ENCODE measurements around the gene RGR. TPM values are rescaled to one million over a fixed set of nuclear protein-coding genes. Genes with fewer than 3 reads are reported as not detected.

The RGR gene
- total RNA-seq, 2 donors from 2014 or later: not detected

DNA sequence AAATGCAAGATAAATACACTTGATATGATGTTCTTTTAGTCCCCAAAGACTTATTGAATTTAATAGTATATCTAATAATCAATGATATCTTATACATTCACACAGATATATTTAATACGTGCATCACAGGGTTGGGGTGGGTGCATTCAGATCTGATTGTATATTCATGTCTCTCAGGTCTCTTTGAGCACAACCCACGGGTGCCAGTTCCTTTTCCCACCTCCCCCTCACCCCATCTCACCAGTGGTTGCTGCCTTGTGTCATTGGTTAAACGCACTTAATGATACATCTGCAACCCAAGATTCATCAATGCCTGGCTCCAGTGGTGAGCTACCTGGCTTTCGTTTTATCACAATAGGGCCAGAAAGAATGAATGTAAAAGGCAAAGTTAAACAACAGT is 9.8 kb upstream of the RGR start:
- H3K4me1 Mint-ChIP-seq: peaks cover 4% of the 10 kb centered on the region
- Histone ChIP-seq H3K9ac (ENCODE audit: extremely low read depth, low read length, poor library complexity, severe bottlenecking) (no peak overlapping the region), H3K27ac (ENCODE audit: low read depth, low read length) (no peak overlapping the region), H3K4me3 (ENCODE audit: low read length) (no peak overlapping the region), H3K4me1 (ENCODE audit: control insufficient read depth, insufficient read depth, low read length) (no peaks in the 10 kb centered on the region), H3K36me3 (ENCODE audit: control insufficient read depth, insufficient read depth, low read length) (no peaks in the 10 kb centered on the region), H3K9me3 (ENCODE audit: control insufficient read depth, low read length) (no peaks in the 10 kb centered on the region), H3K27me3 (ENCODE audit: control insufficient read depth, insufficient read depth, low read length, poor library complexity, severe bottlenecking) (peaks cover 10% of the 10 kb centered on the region)
- WGBS, 2 experiments (ENCODE audit: insufficient coverage in 1 of 2, insufficient read length in 1 of 2): 67 to 95% methylated on average over 2 to 4 of the region's 4 CpGs
- H3K9me3 Mint-ChIP-seq: no peaks in the 10 kb centered on the region
- no peaks in the 10 kb centered on the region for H3K36me3 Mint-ChIP-seq (ENCODE audit: low read depth)
- H3K4me3 Mint-ChIP-seq: no peak overlapping the region
- no peak overlapping the region for H3K27ac Mint-ChIP-seq
- no peak for DNase-seq
- TF ChIP-seq CTCF (conservative IDR thresholded peaks at IDR 0.05): no peak
- peaks cover 30% of the 10 kb centered on the region for H3K27me3 Mint-ChIP-seq (ENCODE audit: insufficient read depth)

- WGBS, 2 experiments (ENCODE audit: insufficient coverage in 1 of 2, insufficient read length in 1 of 2): 96% methylated on average over 6 of the region's 6 CpGs
- H3K9me3 Mint-ChIP-seq: no peaks in the 10 kb centered on the region
- H3K9ac ChIP-seq (ENCODE audit: extremely low read depth, low read length, poor library complexity, severe bottlenecking): no peak overlapping the region
- H3K36me3 ChIP-seq (ENCODE audit: control insufficient read depth, insufficient read depth, low read length): no peaks in the 10 kb centered on the region
- H3K27me3 ChIP-seq (ENCODE audit: control insufficient read depth, insufficient read depth, low read length, poor library complexity, severe bottlenecking): no peaks in the 10 kb centered on the region
- no peaks in the 10 kb centered on the region for H3K36me3 Mint-ChIP-seq (ENCODE audit: low read depth)
- H3K9me3 ChIP-seq (ENCODE audit: control insufficient read depth, low read length): no peaks in the 10 kb centered on the region
- H3K4me3 Mint-ChIP-seq: no peak overlapping the region
- H3K4me3 ChIP-seq (ENCODE audit: low read length): no peak overlapping the region
- no peak for DNase-seq
- no peak for TF ChIP-seq CTCF (conservative IDR thresholded peaks at IDR 0.05)
- H3K4me1 ChIP-seq (ENCODE audit: control insufficient read depth, insufficient read depth, low read length): no peaks in the 10 kb centered on the region
- no peak overlapping the region for H3K27ac Mint-ChIP-seq
- no peak overlapping the region for H3K27ac ChIP-seq (ENCODE audit: low read depth, low read length)
- peaks cover 4% of the 10 kb centered on the region for H3K4me1 Mint-ChIP-seq
- H3K27me3 Mint-ChIP-seq (ENCODE audit: insufficient read depth): peaks cover 37% of the 10 kb centered on the region
These were observed 8.1 kb upstream of the RGR start for GRCh38 chr10:84236807-84237198.

GRCh38 chr10:84237199-84238051 is 7.4 kb upstream of the RGR start:
- peak; percentile 93 for TF ChIP-seq CTCF (conservative IDR thresholded peaks at IDR 0.05)
- WGBS, 2 experiments (ENCODE audit: insufficient coverage in 1 of 2, insufficient read length in 1 of 2): 81 to 83% methylated on average over 31 to 52 of the region's 52 CpGs
- Mint-ChIP-seq H3K9me3 (no peaks in the 10 kb centered on the region), H3K4me1 (peaks cover 4% of the 10 kb centered on the region), H3K4me3 (no peak overlapping the region), H3K27me3 (ENCODE audit: insufficient read depth) (peaks cover 35% of the 10 kb centered on the region), H3K27ac (no peak overlapping the region), H3K36me3 (ENCODE audit: low read depth) (no peaks in the 10 kb centered on the region)
- Histone ChIP-seq H3K27ac (ENCODE audit: low read depth, low read length) (no peak overlapping the region), H3K4me3 (ENCODE audit: low read length) (no peak overlapping the region), H3K27me3 (ENCODE audit: control insufficient read depth, insufficient read depth, low read length, poor library complexity, severe bottlenecking) (no peaks in the 10 kb centered on the region), H3K4me1 (ENCODE audit: control insufficient read depth, insufficient read depth, low read length) (no peaks in the 10 kb centered on the region), H3K9me3 (ENCODE audit: control insufficient read depth, low read length) (no peaks in the 10 kb centered on the region), H3K36me3 (ENCODE audit: control insufficient read depth, insufficient read depth, low read length) (no peaks in the 10 kb centered on the region), H3K9ac (ENCODE audit: extremely low read depth, low read length, poor library complexity, severe bottlenecking) (no peak overlapping the region)
- DNase-seq: peak; percentile 94
